ENCODE data around the gene TFEB.

DNA sequence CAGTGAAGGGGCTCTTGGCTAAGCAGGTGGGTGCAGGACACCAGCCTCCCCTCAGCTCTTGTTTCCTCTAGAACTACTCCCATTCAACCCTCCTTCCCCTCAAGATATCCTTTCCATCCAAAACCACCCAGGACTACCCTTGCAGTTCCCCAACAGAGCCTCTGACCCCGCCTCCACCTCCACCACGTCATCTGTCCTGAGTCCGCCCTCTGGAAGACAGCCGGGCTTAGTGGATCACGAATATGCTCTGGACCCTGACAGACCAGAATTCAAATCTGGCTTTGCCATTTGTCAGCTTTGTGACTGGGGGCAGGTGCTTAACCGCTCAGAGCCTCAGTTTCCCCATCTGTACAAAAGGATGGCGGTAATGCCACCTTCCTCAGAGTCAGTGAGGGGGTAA, 31.4 kb downstream of the TFEB start:
- TF ChIP-seq, protein P1, sequence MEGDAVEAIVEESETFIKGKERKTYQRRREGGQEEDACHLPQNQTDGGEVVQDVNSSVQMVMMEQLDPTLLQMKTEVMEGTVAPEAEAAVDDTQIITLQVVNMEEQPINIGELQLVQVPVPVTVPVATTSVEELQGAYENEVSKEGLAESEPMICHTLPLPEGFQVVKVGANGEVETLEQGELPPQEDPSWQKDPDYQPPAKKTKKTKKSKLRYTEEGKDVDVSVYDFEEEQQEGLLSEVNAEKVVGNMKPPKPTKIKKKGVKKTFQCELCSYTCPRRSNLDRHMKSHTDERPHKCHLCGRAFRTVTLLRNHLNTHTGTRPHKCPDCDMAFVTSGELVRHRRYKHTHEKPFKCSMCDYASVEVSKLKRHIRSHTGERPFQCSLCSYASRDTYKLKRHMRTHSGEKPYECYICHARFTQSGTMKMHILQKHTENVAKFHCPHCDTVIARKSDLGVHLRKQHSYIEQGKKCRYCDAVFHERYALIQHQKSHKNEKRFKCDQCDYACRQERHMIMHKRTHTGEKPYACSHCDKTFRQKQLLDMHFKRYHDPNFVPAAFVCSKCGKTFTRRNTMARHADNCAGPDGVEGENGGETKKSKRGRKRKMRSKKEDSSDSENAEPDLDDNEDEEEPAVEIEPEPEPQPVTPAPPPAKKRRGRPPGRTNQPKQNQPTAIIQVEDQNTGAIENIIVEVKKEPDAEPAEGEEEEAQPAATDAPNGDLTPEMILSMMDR (IDR thresholded peaks at IDR 0.05): no peak
- TF ChIP-seq POLR2A (IDR thresholded peaks at IDR 0.05): no peak

All from Peyer's patch (tissue), 4 donors.